ENCODE data around the gene ALPL.

The ALPL gene

GRCh38 chr1:21623410-21623961 is 114.3 kb downstream of the ALPL start:
- no peak for TF ChIP-seq CTCF (IDR thresholded peaks at IDR 0.05)

- no peak for TF ChIP-seq CTCF (IDR thresholded peaks at IDR 0.05)
Measured at GRCh38 chr1:21624571-21625389, 115.6 kb downstream of the ALPL start.

GRCh38 chr1:21625390-21626190 is 116.4 kb downstream of the ALPL start:
- no peak for TF ChIP-seq CTCF (IDR thresholded peaks at IDR 0.05)

- no peak for TF ChIP-seq CTCF (IDR thresholded peaks at IDR 0.05)
Measured at GRCh38 chr1:21626921-21627339, 117.7 kb downstream of the ALPL start.

Measured in LNCAP (cell line).